HG03139 (cell line): ENCODE data around the gene INTS2.
"Not testable (repeated sequence)": the region's sequence is repeated elsewhere in the genome, so short reads cannot be mapped to it uniquely, and the experiment has no call there.

ENCODE experiments used
- ATAC-seq: cut with Tn5 transposase; IDR thresholded peaks from one replicate; pipeline ENCODE4 v1.9.1; 2021; ENCODE audit not compliant: unreplicated experiment

The INTS2 gene

DNA sequence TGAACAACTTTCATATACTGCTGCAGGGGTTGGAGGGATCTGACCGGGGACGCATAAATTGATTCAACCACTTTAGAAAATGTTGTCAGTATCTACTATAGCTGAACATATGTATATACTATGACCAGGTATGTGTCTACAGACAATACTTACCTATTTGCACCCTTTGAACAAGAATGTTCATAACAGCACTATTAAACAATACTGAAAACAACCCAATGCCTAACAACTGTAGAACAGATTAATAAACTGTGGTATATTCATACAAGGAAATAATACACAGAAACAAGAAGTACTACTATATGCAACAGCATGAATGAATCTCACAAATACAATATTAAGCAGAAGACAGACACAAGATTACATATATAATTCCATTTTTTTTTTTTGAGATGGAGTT, 74.9 kb downstream of the INTS2 start:
- ATAC-seq = no peak

DNA sequence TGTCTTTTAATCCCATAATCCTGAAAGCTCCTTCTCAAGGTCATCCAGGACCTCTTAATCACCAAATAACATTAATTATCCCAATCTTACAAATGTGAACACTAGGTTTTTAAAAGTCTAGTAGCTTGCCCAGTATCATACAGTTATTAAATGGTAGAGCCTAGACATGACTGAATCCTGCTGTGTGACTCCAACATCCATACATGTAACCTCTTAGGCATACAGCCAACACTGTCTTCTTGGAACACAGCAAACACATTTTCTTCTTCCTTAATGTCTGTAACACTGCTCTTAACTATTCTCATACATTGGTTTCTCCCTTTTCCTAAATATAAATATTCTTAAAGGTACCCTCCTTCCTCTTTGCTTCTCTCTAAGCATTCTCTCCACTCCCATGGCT, 78.1 kb downstream of the INTS2 start:
- no peak for ATAC-seq

DNA sequence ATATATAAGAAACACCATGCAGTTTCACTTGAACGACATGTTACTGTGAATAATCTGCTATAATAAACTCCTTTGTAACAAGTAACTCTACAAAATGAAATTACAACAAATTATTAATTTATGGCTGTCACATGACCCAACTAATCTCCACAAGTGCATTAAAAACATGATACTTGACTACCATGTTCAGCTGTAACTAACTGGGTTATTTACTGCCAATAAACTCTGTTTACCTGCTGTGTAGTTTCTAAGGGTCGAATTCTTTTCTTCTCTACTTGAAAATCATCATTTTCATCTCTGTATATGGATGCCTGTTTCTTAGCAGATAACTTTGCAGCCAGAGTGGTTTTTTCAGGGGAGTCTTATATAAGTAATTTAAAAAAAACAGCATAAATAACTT, 78.9 kb downstream of the INTS2 start:
- no peak for ATAC-seq

DNA sequence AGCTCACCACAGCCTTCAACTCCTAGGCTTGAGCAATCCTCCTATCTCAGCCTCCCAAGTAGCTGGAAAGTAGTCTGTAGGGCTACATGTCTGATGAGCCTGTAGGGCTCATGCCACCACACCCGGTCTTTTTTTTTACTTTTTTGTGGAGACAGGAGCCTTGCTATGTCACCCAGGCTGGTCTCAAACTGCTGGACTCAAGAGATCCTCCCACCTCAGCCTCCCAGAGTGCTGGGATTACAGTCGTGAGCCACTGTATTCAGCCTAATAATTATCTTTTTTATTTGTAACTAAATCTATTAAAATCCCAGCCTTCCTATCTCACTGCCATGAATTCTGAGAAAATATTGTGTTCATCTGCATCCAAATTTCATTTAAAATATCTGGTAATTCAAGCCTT, 79.5 kb downstream of the INTS2 start:
- ATAC-seq = no peak

DNA sequence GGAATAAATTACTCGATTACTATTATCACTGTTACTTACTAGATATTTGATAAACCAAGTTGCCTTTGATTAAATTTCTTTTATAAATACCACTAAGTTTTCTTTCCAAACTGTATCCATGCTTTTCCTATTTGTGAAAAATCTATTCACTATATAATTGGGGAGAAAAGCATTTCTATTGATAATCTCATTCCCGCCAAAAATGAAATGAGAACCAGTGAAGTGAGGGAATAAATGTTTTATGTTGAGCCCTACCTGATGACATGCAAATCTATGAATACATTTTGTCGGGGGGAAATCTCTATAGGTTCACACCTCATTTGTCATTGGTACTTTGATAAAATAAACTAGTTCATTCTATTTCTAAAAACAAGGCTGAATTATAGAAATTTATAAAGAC, 80.1 kb downstream of the INTS2 start:
- ATAC-seq = no peak

DNA sequence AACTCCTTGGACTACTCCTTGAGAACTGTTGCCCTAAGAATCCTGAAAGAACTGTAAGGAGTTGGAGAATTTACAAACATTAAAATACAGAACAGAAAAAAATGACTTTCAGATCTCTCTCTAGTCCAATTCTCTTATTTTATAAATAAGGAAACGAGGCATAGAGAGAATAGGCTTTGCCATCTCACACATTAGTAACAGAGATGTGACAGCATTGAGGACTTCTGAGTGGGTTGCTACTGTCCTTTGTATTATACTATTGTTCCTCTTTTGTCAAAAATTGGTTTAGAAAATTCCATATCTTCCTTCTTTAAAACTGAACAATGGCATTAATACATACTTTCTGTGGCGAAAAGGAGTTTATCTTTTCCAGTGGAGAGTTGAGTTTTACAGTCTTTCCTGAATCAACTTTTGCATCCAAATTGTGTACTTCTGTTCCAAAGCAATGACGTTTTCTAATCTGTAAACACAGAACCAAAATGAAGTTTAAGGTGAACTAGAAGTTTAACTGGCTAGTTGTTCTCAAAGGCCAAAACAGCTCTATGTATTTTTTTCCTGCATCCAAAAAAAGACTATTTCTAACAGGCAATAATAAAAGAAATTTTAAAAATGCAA, 80.9 kb downstream of the INTS2 start:
- no peak for ATAC-seq

DNA sequence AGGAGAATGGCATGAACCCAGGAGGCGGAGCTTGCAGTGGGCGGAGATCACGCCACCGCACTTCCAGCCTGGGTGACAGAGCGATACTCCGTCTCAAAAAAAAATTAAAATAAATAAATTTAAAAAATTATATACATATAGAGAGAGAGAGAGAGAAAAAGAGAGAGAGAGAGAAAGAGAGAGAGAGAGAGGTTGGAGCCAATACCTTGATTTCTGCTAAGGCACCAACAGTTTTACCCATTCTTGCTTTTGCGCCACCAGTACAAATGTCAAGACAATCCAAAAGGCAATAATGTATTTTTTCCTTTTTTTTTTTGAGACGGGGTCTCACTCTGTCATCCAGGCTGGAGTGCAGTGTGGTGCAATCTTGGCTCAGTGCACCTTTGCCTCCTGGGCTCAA, 81.7 kb downstream of the INTS2 start:
- no peak for ATAC-seq

DNA sequence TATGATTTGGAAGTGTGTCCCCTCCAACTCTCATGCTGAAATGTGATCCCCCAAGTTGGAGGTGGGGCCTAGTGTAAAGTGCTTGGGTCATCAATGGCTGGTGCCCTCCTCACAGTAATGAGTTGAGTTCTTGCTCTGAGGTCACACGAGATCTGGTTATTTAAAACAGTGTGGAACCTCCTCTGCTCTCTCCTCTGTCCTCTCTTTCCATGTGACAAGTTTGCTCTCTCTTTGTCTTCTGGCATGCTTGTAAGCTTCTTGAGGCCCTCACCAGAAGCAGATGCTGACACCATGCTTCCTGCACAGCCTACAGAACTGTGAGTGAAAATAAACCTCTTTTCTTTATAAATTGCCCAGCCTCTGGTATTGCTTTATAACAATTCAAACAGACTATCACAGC, 84.3 kb downstream of the INTS2 start:
- ATAC-seq = no peak

DNA sequence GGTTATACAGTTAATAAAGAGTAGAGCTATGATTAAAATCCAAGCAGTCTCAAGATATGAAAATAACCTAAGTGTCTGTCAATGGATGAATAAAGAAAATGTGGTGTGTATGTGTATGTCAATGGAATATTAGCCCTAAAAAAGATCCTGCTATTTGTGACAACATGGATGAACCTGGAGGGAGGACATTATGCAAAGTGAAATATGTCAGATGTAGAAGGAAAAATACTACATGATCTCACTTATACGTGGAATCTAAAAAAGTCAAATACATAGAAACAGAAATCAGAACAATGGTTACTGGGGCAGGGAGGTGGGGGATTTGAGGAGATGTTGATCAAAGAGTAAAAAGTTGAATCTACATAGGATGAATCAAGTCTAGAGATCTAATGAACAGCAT, 84.9 kb downstream of the INTS2 start:
- ATAC-seq = no peak

DNA sequence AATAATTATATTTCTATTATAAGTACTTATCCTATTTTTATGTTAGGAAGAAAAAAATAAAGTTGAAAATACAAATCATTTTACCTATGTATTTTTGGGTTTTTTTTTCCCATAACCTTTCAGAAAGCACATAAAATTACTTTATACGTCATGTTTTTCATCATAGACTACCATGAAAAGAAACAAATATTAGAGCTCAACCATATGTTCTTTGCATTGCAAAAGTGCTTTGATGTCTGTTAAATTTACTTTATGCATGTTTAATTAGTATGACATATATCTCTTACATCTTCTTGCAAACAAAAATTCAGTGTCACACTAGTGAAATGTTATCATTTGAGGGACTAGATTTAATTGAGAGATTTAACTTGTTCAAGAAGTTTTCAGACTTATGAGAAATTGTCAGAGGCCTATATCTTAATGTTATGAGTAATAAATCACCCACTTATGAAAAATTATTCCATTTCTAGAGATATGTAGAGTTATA, 88.4 kb downstream of the INTS2 start:
- ATAC-seq = no peak

DNA sequence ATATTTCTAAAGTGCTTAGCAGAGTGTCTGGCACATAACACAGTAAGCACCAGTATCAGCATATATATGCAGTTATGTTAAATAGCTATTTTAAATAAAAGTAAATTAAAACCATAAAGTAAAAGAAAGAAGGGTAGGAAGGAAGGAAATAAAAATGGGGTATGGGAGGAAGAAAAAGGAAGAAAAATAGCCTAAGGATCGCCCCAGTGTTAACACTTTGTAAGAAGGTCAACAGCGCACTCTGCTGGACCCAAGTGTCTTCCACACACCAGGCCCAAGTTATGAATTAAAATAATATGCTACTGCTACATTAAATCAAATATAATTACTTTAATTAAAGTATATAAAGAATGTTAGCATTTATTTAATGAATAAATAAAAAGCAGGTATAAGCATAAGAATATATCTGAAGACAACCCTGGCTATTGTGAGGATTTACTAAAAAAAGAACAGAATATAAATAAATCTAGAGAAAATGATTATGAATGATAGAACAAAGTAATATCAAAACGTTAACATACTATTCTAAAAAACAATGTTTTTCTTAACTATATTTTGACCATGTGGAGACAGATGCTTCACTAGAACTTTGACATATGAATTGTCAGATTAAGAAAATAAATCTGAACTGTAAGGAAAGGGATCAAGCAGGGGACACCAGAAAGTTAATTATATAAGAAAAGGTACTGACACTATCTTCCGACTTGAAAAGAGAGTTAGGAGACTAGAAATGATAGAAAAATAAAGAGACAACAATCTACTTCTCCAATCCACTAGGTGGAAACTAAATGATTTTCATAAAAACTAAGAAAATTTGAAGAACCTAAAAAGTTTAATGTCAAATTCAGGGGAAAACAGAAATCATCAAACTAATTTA, 90.4 kb downstream of the INTS2 start:
- ATAC-seq = no peak

DNA sequence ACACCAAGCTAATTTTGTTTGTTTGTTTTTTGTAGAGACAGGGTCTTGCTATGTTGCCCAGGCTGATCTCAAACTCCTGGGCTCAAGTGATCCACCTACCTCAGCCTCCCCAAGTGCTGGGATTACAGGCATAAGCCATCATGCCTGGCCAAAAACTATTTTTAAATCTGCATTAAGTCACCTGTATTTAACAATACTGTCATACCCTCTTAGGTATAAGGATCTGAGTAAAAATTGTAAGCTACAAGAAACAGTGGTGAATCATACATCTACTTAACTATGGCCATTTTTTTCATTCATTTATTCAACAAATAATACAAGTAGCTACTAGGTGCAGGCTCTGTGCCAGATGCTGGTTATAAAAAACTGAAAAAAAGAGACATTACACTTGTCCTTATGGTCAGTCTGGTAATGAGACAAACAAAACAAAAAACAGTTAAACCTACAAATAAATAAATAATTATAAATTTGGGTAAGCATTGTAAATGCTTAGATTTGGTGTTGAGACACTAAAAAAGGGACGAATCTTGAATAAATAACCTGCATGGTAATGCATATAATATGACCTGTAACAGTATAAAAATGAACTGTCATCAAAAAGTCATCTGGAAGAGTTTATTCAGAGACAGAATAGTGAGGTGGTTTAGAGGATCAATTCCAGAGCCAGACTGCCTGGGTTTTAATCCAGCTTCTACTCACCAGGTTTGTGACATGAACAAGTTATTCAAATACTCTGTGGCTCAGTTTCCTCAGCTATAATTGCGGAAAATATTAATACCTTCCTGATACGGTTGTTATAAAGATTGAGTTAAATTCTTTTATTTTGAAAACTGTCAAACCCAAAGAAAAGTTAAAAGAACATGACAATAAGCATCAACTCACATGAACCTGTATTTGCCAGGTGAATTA, 91.3 kb downstream of the INTS2 start:
- no peak for ATAC-seq

DNA sequence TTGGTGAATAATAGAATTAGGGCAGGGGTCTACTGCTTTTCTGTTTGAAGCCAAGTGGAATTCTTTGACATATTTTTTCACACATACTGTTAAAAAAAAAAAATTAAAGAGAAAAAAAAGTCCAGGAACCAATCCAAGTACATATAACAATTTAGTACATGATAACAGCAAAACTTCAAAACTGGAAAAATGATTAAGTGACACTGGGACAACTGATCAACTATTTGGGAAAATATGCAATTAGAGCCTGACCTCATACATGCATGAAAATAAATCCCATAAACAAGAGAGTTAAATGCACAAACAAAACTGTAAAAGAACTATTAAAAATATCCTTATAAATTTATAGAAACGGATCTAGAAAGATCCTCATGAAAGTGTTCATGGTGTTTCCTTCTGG, 92.2 kb downstream of the INTS2 start:
- ATAC-seq = no peak

DNA sequence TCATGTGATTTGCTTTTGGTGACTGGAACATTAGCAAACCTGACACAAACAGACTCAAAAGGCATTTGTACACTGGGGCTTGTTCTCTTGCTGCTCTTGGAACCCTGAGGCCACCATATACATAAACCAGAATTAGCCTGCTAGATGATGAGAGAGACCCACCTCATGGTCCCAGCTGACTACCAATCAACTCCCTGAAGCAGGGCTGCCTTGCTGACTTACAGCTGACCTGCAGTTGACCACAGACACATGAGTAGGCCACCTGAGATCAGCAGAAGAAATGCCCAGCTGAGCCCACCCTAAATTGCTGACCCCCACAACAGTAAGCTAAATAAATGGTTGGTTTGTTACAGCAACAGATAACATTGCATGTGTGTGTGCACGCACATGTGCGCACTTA, 93.2 kb downstream of the INTS2 start:
- no peak for ATAC-seq

DNA sequence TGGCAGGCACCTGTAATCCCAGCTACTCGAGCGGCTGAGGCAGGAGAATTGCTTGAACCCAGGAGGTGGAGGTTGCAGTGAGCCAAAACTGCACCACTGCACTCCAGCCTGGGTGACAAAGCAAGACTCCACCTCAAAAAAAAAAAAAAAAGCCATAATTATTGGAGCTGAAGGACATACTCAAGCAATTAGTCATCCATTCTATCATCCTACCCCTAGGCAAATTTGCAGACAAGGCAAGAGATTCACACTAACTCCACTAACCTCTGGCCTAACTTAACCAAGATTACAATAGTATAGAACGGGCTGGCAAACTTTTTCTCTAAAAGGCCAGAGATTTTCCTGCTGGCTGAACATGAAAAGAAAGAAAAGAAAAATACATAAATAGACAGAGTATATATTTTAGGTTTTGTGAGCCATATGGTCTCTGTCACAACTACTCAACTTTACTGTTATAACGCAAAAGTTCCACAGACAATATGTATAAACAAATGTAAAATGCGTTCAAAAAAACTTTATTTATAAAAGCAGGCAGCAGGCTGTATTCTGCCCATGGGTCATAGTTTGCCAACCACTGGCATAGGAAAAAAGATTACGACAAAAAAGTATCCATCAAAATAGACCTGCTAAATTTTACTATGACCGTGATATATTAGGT, 94.1 kb downstream of the INTS2 start:
- ATAC-seq = no peak

DNA sequence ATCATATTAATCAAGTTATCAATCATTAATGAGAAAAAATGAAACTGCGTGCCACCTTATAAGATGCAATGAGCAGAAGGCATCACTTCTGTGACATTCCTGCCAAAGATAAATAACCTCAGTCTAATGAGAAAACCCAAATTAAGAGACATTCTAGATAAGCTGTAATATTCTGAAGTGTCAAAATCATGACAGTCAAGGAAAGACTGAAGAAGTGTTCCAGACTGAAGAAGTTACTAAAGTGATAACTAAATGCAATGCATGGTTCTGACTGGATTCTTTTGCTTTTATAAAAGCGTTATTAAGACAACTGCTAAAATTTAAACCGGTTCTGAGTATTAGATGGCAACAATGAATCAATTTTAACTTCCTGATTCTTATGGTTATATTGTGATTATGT, 95.3 kb downstream of the INTS2 start:
- no peak for ATAC-seq

DNA sequence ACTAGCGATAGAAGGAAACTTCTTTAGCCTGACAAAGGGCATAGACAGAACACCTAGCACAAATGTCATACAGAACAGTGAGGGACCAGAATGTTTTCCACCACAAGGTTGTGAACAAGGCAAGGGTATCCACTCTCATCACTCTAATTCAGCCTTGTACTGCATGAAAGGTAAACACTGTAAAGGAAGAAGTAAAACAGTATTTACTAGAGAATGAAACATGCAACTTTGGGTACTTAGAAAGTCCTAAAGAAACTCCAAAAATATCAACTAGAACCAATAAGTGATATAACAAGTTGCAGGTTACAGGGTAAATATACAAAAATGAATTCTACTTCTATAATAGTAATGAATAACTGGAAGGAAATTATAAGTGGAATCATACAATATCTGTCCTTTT, 96.7 kb downstream of the INTS2 start:
- ATAC-seq = no peak

DNA sequence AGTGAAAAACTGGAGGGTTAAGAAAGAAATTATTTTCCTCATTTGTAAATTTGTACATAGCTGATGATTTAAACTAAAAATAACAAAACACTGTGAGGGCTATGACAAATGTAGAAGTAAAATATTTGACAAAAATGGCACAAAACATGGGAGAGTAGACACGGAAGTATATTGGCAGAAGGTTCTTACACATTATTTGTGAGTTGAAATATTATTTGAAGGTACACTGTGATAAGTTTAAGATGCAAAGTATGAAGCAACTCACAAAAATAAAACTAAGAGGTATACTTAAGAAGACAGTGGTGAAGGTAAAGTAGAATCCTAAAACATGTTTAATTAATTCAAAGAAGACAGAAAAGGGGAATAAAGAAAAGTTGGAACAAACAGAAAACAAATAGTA, 99.1 kb downstream of the INTS2 start:
- no peak for ATAC-seq

DNA sequence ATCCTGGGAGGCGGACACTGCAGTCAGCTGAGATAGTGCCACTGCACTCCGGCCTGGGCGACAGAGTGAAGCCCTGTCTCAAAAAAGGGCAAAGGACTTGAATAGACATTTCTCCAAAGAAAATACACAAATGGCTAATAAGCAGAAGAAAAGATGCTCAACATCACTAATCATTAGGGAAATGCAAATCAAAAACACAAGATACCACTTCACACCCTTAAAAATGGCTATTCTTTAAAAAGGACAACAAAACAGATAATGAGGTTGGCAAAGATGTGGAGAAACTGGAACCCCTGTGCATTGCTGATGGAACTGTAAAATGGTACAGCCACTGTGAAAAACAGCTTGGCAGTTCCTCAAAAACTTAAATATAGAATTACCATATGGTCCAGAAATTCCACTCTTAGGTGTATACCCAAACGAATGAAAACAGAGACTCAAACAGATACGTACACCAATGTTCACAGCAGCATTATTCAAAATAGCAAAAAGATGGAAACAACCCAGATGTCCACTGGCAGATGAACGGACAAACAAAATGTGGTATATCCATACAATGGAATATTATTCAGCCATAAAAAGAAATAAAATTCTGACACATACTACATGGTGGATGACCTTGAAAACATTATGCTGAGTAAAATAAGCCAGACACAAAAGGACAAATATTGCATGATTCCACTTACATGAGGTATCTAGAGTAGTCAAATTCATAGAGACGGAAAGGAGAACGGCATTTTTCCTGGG, 100.0 kb downstream of the INTS2 start:
- ATAC-seq = no peak

DNA sequence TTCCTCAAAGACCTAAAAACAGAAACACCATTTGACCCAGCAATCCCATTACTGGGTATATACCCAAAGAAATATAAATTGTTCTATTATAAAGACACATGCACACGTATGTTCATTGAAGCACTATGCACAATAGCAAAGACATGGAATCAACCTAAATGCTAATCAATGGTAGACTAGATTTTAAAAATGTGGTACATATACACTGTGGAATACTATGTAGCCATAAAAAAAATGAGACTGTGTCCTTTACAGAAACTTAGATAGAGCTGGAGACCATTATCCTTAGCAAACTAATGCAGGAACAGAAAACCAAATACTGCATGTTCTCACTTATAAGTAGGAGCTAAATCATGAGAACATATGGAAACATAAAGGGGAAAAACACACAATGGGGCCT, 100.9 kb downstream of the INTS2 start:
- ATAC-seq = not testable (repeated sequence)
